ENCODE results near the gene CCL7.

DNA sequence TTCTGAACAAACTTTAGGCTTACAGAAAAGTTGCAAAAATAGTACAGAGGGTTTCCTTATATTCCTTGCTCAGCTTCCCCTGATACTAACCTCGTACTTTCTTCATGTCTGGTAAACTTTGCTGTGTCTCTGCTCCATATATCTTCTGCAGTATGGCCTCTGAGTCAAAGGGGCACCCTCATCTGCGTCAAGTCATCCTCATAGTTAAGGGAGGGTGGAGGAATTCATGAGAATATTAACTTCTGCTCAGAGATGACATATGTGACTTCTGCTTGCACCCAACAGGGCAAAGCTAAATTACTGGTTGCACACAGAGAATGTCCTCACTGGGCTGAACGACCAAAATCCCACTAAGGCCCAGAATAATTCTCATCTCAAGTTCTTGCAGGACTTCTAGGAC lies 4.3 kb upstream of the CCL7 start:
- TF ChIP-seq TAF1 (IDR thresholded peaks at IDR 0.05; ENCODE audit: borderline replicate concordance, insufficient read depth, low read length) (no peak), POLR2AphosphoS5 (IDR thresholded peaks at IDR 0.05; ENCODE audit: low read depth, low read length) (no peak), SIN3A (IDR thresholded peaks at IDR 0.05; ENCODE audit: borderline replicate concordance, insufficient read depth, low read length) (no peak), FOXP2 (optimal IDR thresholded peaks at IDR 0.05; ENCODE audit: borderline replicate concordance, extremely low read depth, extremely low read length, insufficient read depth) (no peak), REST (IDR thresholded peaks at IDR 0.05; ENCODE audit: insufficient read depth in 1 of 2, low read depth in 2 of 2, low read length in 2 of 2) (no peak)
